Epithelial cell of proximal tubule (primary cell): Measurements from ENCODE around the gene PRIMA1. TPM values are rescaled to one million over a fixed set of nuclear protein-coding genes. Genes with fewer than 3 reads are reported as not detected.

Experiments used
- DNase-seq: peaks from one replicate; pipeline ENCODE4 v3.0.0-alpha.2; 2011; ENCODE audit warnings: low read depth
- H3K4me3 ChIP-seq: 2 replicates; pipeline ENCODE4 v1.5.1; 2011; ENCODE audit warnings: low read depth, mild to moderate bottlenecking, low read length
- total RNA-seq: library from RNA; depleted of rRNA; stranded (reverse); fragments of >200 nt; gene quantifications from 2 replicates; pipeline ENCODE4 v1.2.3, GENCODE V29; 2015
- TF ChIP-seq, protein P1 (sequence below): conservative IDR thresholded peaks from 2 replicates; pipeline ENCODE4 v1.5.1; 2012; ENCODE audit warnings: low read depth, mild to moderate bottlenecking, low read length

Gene PRIMA1
- total RNA-seq, 1 donor from 2014 or later: not detected

DNA sequence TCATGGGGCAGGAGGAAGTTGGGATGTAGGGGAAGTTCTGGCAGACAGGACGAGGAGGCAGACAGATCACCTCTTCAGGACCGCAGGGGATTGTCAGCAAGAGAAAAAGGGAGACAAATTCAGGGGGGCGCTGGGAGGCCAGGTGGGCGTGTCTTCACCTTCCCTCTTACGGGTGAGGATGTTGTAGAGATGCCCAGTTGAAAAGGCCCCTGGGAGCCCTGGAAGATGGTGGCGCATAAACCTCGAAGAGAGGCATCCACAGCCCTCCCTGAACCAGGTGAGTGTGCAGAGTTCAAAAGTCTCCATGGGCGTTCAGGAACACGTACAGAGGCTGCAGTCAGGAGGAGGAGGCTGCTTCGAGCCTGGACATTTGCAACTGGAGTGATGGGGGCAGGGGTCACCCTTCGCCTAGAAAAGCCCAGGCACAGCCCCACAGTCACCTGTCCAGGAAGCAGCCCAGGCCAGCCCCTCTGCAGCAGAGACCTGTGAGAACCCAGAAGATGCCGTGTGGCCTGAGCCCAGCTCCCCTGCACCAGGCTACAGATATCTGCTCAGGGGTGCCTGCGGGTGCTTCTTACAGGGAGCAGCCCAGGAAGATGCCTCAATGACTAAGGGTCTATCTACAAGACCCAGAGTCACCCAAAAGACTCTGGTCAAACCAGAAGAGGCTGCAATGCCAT lies 74.4 kb downstream of the PRIMA1 start:
- no peak for DNase-seq
- no peak overlapping the region for H3K4me3 ChIP-seq
- TF ChIP-seq, protein P1, sequence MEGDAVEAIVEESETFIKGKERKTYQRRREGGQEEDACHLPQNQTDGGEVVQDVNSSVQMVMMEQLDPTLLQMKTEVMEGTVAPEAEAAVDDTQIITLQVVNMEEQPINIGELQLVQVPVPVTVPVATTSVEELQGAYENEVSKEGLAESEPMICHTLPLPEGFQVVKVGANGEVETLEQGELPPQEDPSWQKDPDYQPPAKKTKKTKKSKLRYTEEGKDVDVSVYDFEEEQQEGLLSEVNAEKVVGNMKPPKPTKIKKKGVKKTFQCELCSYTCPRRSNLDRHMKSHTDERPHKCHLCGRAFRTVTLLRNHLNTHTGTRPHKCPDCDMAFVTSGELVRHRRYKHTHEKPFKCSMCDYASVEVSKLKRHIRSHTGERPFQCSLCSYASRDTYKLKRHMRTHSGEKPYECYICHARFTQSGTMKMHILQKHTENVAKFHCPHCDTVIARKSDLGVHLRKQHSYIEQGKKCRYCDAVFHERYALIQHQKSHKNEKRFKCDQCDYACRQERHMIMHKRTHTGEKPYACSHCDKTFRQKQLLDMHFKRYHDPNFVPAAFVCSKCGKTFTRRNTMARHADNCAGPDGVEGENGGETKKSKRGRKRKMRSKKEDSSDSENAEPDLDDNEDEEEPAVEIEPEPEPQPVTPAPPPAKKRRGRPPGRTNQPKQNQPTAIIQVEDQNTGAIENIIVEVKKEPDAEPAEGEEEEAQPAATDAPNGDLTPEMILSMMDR: no peak

DNA sequence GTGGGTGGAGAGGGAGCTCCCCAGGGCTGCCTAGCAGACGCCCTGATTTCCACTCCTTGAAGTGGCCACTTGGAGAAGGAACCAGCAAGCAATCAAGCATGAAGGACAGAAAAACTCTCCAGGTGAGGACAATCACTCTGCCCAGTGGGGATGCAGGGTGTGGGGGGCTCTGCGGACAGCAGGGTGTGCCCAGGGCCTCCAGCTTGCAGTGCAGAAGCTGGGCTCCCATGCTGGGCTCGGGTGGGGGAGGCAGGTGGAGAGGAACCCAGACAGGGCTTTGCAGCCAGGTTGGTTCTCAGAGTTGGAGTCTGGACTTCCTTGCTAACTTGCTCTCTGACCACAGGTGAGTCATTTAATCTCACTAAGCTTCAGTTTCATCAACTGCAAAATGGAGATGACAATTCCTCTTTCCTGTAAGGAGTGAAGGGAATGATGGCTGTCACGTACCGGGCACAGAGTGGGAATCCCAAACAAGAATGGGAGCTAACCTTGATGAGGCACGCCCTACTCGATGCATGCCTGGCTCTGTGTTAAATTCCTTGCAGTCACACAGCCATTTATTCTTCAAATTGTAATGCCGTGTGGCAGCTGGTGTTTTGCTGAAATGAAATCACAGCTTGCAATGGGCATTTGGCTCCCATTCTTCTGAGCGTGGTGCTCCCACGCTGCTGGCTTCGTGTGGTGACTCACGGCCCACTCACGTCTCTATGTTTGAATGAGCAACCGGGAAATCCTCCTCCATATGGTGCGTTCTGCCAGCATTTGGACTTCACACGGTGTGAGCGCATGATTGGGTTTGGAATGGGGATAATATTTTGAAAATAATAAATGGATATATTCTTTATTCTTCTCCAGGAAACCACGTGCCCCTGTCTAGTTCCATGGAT lies 75.2 kb downstream of the PRIMA1 start:
- TF ChIP-seq, protein P1: no peak
- no peak for DNase-seq
- no peak overlapping the region for H3K4me3 ChIP-seq

DNA sequence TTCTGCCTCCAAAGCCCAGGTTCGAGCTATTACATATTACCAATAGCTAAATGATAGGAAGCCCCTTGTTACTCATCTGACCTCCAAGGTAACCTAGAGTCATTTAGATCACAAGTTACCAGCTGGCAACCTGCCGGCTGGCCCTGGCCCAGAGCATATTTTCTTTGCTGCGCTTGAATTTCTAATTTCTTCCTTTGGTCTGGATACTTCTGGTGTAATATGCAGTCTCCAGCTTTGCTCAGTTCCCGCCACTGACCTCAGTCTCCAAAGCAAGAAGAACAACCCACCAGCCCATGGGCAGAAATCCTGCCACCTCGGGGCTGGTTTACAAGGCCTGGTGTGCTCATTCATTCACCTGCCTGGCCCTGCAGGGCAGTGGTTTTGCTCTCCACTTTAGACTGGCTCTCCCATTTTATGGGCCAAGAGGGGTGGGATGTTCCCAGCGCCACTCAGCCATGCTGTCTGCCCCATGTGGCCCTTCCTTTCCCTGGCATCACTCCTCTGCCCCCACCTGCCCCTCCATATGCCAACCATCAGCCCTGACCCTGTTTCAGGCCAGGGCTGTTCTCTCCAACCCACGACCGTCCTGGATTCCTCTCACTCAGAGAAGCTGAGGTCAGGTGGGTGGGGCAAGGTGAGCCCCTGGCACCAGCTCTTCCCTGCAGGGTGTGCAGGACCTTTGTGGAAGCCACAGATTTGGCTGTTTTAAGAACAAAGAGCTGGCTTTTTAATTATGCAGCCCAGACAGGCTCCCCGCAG lies 76.0 kb downstream of the PRIMA1 start:
- TF ChIP-seq, protein P1: no peak

DNA sequence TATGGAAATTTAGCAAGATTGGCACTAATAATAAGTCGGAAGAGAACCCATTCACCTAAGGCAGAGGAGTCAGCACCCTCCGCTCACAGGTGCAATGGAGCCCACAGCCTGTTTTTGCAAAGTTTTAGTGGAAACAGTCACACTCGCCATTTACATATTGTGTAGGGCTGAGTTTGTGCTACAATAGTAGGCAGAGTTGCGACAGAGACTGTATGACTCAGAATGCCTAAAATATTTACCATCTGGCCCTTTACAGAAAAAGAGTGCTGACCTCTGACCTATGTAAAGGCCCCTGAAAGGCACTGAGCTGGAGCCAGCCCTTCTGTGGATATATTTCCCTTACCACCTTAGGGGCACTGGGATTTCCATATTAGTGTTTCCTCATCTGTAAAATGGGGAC lies 79.0 kb downstream of the PRIMA1 start:
- TF ChIP-seq, protein P1: no peak
- no peak for DNase-seq
- no peak overlapping the region for H3K4me3 ChIP-seq

More for the DNA sequence above, 76.0 kb downstream of the PRIMA1 start:
- no peak overlapping the region for H3K4me3 ChIP-seq
- DNase-seq: no peak

DNA sequence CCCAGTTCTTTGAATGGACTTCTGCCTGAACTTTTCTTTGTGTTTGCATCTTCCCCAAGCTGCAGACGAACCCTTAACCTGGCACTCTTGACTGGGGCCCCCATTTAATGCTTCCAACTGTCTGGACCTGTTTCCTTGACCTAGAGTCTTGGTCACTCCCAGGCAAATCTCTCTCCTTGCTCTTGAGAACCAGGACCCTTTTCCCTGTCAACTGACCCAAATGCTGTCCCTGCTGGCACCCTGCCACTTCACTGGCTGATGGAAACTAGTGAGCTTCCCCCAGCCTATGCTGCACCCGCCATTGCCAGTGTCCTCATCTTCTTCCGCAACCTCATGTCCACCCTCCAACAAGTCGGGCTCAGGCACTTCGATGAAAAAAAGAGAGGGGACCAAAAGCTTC lies 79.5 kb downstream of the PRIMA1 start:
- DNase-seq: no peak
- TF ChIP-seq, protein P1: no peak

DNA sequence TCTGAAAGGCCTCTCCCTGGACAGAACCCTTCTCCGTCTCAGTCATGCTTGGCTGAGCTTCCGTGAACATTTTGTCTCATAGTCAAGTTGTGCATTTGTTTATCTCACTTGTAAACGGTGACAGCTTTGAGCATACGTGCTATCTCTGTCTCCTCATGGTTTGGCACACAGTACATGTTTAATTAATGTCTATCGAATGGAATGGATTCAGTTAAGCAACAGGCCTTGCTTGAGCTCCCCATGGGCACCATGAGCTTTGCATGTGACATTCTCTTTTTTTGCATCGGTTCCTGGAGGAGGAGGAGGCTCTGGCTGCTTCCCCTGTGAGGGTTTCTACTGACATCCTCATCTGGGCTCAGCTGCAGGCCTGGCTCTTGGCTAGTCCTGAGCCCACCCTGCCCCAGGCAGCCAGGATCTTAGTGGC lies 80.0 kb downstream of the PRIMA1 start:
- no peak for DNase-seq
- TF ChIP-seq, protein P1: no peak
- no peak overlapping the region for H3K4me3 ChIP-seq

More for the DNA sequence above, 79.5 kb downstream of the PRIMA1 start:
- H3K4me3 ChIP-seq: no peak overlapping the region
